Activated T-helper 1 cell treated with Interleukin-2 at 50 U/mL for 16 hours (primary cell): Measurements from ENCODE around the gene P2RY14.
A peak's percentile ranks its signal among the peaks of the same experiment; 100 is the strongest.
"Not testable (repeated sequence)": the region's sequence is repeated elsewhere in the genome, so short reads cannot be mapped to it uniquely, and the experiment has no call there.

Experiments
- DNase-seq: peaks from one replicate; pipeline ENCODE4 v3.0.0-alpha.2; 2020; ENCODE audit warnings: low read depth

P2RY14 gene

GRCh38 chr3:151178208-151178845 lies 100.0 kb downstream of the P2RY14 start:
- no peak for DNase-seq

GRCh38 chr3:151175952-151176351 lies 102.4 kb downstream of the P2RY14 start:
- DNase-seq, result no peak

- no peak for DNase-seq
Measured at GRCh38 chr3:151174351-151174750, 104.0 kb downstream of the P2RY14 start.

- DNase-seq, result no peak
Measured at GRCh38 chr3:151171145-151171757, 107.1 kb downstream of the P2RY14 start.

GRCh38 chr3:151169948-151170679 lies 108.2 kb downstream of the P2RY14 start:
- DNase-seq, result not testable (repeated sequence)

- DNase-seq, result no peak
Measured at GRCh38 chr3:151169262-151169947, 108.9 kb downstream of the P2RY14 start.

GRCh38 chr3:151168269-151169094 lies 109.9 kb downstream of the P2RY14 start:
- DNase-seq, result peak; percentile 65

GRCh38 chr3:151166161-151166560 lies 112.2 kb downstream of the P2RY14 start:
- DNase-seq, result no peak

- no peak for DNase-seq
Measured at GRCh38 chr3:151165226-151165625, 113.1 kb downstream of the P2RY14 start.
